SK-N-SH treated with all-trans-retinoic acid at 6 μM for 48 hours (cell line): ENCODE data around the gene ZACN.

Experiments used
- ATAC-seq: fragments of 200-7000 bp; cut with Tn5 transposase; 3 replicates; pipeline ENCODE4 v1.9.1; 2020; ENCODE audit warnings: mild to moderate bottlenecking, moderate library complexity
- ARNTL ChIP-seq: fragments of 450-650 bp; formaldehyde crosslinking; IDR thresholded peaks from 2 replicates; pipeline ENCODE4 v1.5.0; 2020; ENCODE audit warnings: low read depth, mild to moderate bottlenecking, moderate library complexity, borderline replicate concordance
- BACH2 ChIP-seq: fragments of 250-450 bp; sonication (Bioruptor Pico); IDR thresholded peaks from 2 replicates; pipeline ENCODE4 v1.9.0; 2021; ENCODE audit warnings: mild to moderate bottlenecking, borderline replicate concordance
- CREB5 ChIP-seq: fragments of 250-450 bp; sonication (Bioruptor Pico); IDR thresholded peaks from 2 replicates; pipeline ENCODE4 v1.5.1; 2020; ENCODE audit warnings: low read depth, mild to moderate bottlenecking, moderate library complexity
- CSDC2 ChIP-seq: fragments of 250-450 bp; sonication (Bioruptor Pico); IDR thresholded peaks from 2 replicates; pipeline ENCODE4 v1.5.0; 2020; ENCODE audit warnings: mild to moderate bottlenecking, moderate library complexity
- CSRNP3 ChIP-seq: fragments of 250-450 bp; sonication (Bioruptor Pico); IDR thresholded peaks from 2 replicates; pipeline ENCODE4 v1.5.1; 2021; ENCODE audit warnings: mild to moderate bottlenecking, moderate library complexity
- ESRRG ChIP-seq: fragments of 250-450 bp; sonication (Bioruptor Pico); IDR thresholded peaks from 2 replicates; pipeline ENCODE4 v1.6.1; 2021; ENCODE audit warnings: mild to moderate bottlenecking
- GLIS3 ChIP-seq: fragments of 250-450 bp; sonication (Bioruptor Pico); IDR thresholded peaks from 2 replicates; pipeline ENCODE4 v1.5.0; 2020; ENCODE audit warnings: mild to moderate bottlenecking, moderate library complexity
- ISL1 ChIP-seq: fragments of 250-450 bp; sonication (Bioruptor Pico); IDR thresholded peaks from 2 replicates; pipeline ENCODE4 v2.1.2; 2022; ENCODE audit warnings: mild to moderate bottlenecking, moderate library complexity
- PATZ1 ChIP-seq: fragments of 250-450 bp; sonication (Bioruptor Pico); IDR thresholded peaks from 2 replicates; pipeline ENCODE4 v1.8.0; 2020; ENCODE audit warnings: mild to moderate bottlenecking, moderate library complexity, borderline replicate concordance
- POU6F1 ChIP-seq: fragments of 250-450 bp; sonication (Bioruptor Pico); IDR thresholded peaks from 2 replicates; pipeline ENCODE4 v1.8.0; 2021; ENCODE audit warnings: low read depth, mild to moderate bottlenecking, moderate library complexity, borderline replicate concordance
- PPARA ChIP-seq: fragments of 250-450 bp; sonication (Bioruptor Pico); IDR thresholded peaks from 2 replicates; pipeline ENCODE4 v1.5.0; 2020; ENCODE audit warnings: mild to moderate bottlenecking, borderline replicate concordance
- SNAI2 ChIP-seq: fragments of 250-450 bp; sonication (Bioruptor Pico); IDR thresholded peaks from 2 replicates; pipeline ENCODE4 v1.5.0; 2020; ENCODE audit warnings: mild to moderate bottlenecking, moderate library complexity
- TCF4 ChIP-seq: fragments of 250-450 bp; sonication (Bioruptor Pico); IDR thresholded peaks from 2 replicates; pipeline ENCODE4 v1.8.0; 2021; ENCODE audit warnings: mild to moderate bottlenecking, moderate library complexity, borderline replicate concordance
- TSHZ2 ChIP-seq: fragments of 250-450 bp; sonication (Bioruptor Pico); IDR thresholded peaks from 2 replicates; pipeline ENCODE4 v1.5.0; 2020; ENCODE audit warnings: mild to moderate bottlenecking, moderate library complexity
- ZC3H10 ChIP-seq: fragments of 250-450 bp; sonication (Bioruptor Pico); IDR thresholded peaks from 2 replicates; pipeline ENCODE4 v1.5.1; 2021; ENCODE audit warnings: mild to moderate bottlenecking, moderate library complexity
- ZNF565 ChIP-seq: fragments of 450-650 bp; formaldehyde crosslinking; conservative IDR thresholded peaks from 2 replicates; pipeline ENCODE4 v1.5.0; 2020; ENCODE audit warnings: low read depth, mild to moderate bottlenecking, moderate library complexity
- ZNF70 ChIP-seq: fragments of 450-650 bp; formaldehyde crosslinking; IDR thresholded peaks from 2 replicates; pipeline ENCODE4 v1.5.0; 2020; ENCODE audit warnings: mild to moderate bottlenecking, moderate library complexity
- ZNF8 ChIP-seq: fragments of 450-650 bp; formaldehyde crosslinking; IDR thresholded peaks from 2 replicates; pipeline ENCODE4 v1.5.0; 2020; ENCODE audit warnings: mild to moderate bottlenecking, moderate library complexity

ZACN gene

GRCh38 chr17:76049836-76050537, 29.0 kb upstream of the ZACN start (continued):
- TF ChIP-seq TSHZ2 (CRISPR knock-in tag) (no peak), ZC3H10 (CRISPR knock-in tag) (no peak), ZNF8 (CRISPR knock-in tag) (no peak), CSDC2 (CRISPR knock-in tag) (no peak), POU6F1 (CRISPR knock-in tag) (no peak), GLIS3 (CRISPR knock-in tag) (no peak), PPARA (CRISPR knock-in tag) (no peak), PATZ1 (CRISPR knock-in tag) (no peak), ISL1 (no peak)

- TF ChIP-seq BACH2 (CRISPR knock-in tag) (no peak), PATZ1 (CRISPR knock-in tag) (no peak), PPARA (CRISPR knock-in tag) (no peak), ARNTL (no peak), ESRRG (CRISPR knock-in tag) (no peak), POU6F1 (CRISPR knock-in tag) (no peak), ZNF8 (CRISPR knock-in tag) (no peak), CREB5 (CRISPR knock-in tag) (no peak), SNAI2 (CRISPR knock-in tag) (no peak), ZNF70 (CRISPR knock-in tag) (no peak), ZNF565 (CRISPR knock-in tag) (no peak), CSRNP3 (CRISPR knock-in tag) (no peak), ISL1 (no peak), TCF4 (no peak)
- no peak for ATAC-seq
Observed at GRCh38 chr17:76050538-76051467, 28.2 kb upstream of the ZACN start.
